GM23338 (cell line): ENCODE results near the gene RNF217. TPM values are rescaled to one million over a fixed set of nuclear protein-coding genes. Genes with fewer than 3 reads are reported as not detected.

ENCODE experiments used
- ATAC-seq: fragments of 200-7000 bp; cut with Tn5 transposase; 3 replicates; pipeline ENCODE4 v1.9.1; 2020
- DNase-seq: peaks from one replicate; pipeline ENCODE4 v3.0.0-alpha.2; 2015; ENCODE audit warnings: low spot score
- H2AFZ ChIP-seq: fragments of 200-600 bp; sonication (generic); 2 replicates; pipeline ENCODE4 v1.8.0; 2016; ENCODE audit warnings: antibody characterized with exemption, mild to moderate bottlenecking, moderate library complexity
- H3F3A ChIP-seq: fragments of 200-600 bp; sonication (generic); replicated peaks from 2 replicates; pipeline ENCODE4 v1.8.0; 2017; ENCODE audit warnings: antibody characterized with exemption, mixed run types, low read depth
- H3K27ac ChIP-seq: fragments of 200-600 bp; sonication (generic); 2 replicates; pipeline ENCODE4 v1.6.1; 2016; ENCODE audit warnings: low read depth
- H3K27me3 ChIP-seq: fragments of 200-600 bp; sonication (generic); 2 replicates; pipeline ENCODE4 v1.8.0; 2016; ENCODE audit warnings: mild to moderate bottlenecking, mixed run types, moderate library complexity; ENCODE audit not compliant: insufficient read depth
- H3K36me3 ChIP-seq: fragments of 200-600 bp; sonication (generic); 2 replicates; pipeline ENCODE4 v1.8.0; 2016; ENCODE audit warnings: mild to moderate bottlenecking; ENCODE audit not compliant: insufficient read depth
- H3K4me1 ChIP-seq: fragments of 200-600 bp; sonication (generic); 2 replicates; pipeline ENCODE4 v1.8.0; 2016; ENCODE audit warnings: mild to moderate bottlenecking, moderate library complexity; ENCODE audit not compliant: insufficient read depth
- H3K4me2 ChIP-seq: fragments of 200-600 bp; sonication (generic); 2 replicates; pipeline ENCODE4 v1.7.1; 2017; ENCODE audit warnings: mixed run types
- H3K4me3 ChIP-seq: fragments of 200-600 bp; sonication (generic); 2 replicates; pipeline ENCODE4 v1.6.1; 2016; ENCODE audit warnings: mixed run types
- H3K79me2 ChIP-seq: fragments of 200-600 bp; sonication (generic); replicated peaks from 2 replicates; pipeline ENCODE4 v1.8.0; 2017; ENCODE audit warnings: mild to moderate bottlenecking; ENCODE audit not compliant: insufficient read depth
- H3K9me2 ChIP-seq: fragments of 200-600 bp; sonication (generic); 2 replicates; pipeline ENCODE4 v1.8.0; 2017; ENCODE audit not compliant: insufficient read depth
- H4K20me1 ChIP-seq: fragments of 200-600 bp; sonication (generic); replicated peaks from 2 replicates; pipeline ENCODE4 v1.8.0; 2017; ENCODE audit warnings: mild to moderate bottlenecking; ENCODE audit not compliant: insufficient read depth
- H3K27ac Mint-ChIP-seq: 2 replicates; pipeline ENCODE4 v1.8.0; 2020; ENCODE audit warnings: inconsistent platforms, mild to moderate bottlenecking, moderate library complexity, mixed read lengths
- H3K27me3 Mint-ChIP-seq: 3 replicates; pipeline ENCODE4 v1.8.0; 2022; ENCODE audit warnings: low read depth, mild to moderate bottlenecking, moderate library complexity, mixed read lengths, inconsistent platforms; ENCODE audit not compliant: insufficient read depth, poor library complexity
- H3K36me3 Mint-ChIP-seq: 3 replicates; pipeline ENCODE4 v1.8.0; 2021; ENCODE audit warnings: low read depth, mild to moderate bottlenecking, inconsistent platforms, moderate library complexity, mixed read lengths
- H3K4me1 Mint-ChIP-seq: 3 replicates; pipeline ENCODE4 v1.8.0; 2020; ENCODE audit warnings: mild to moderate bottlenecking, inconsistent platforms, mixed read lengths
- H3K4me3 Mint-ChIP-seq: 3 replicates; pipeline ENCODE4 v1.8.0; 2021; ENCODE audit warnings: moderate library complexity, mild to moderate bottlenecking, inconsistent platforms, mixed read lengths
- H3K9me3 Mint-ChIP-seq: 3 replicates; pipeline ENCODE4 v1.8.0; 2020; ENCODE audit warnings: moderate library complexity, mild to moderate bottlenecking, inconsistent platforms, mixed read lengths
- CREB1 ChIP-seq: fragments of 250-450 bp; sonication (Bioruptor Pico); IDR thresholded peaks from 2 replicates; pipeline ENCODE4 v1.5.0; 2020; ENCODE audit warnings: low read depth, mild to moderate bottlenecking, moderate library complexity
- NANOG ChIP-seq: IDR thresholded peaks from 2 replicates; pipeline ENCODE4 v1.6.1; 2016; ENCODE audit warnings: antibody characterized with exemption, borderline replicate concordance
- polyA plus RNA-seq: library from polyadenylated mRNA; unstranded; fragments of >200 nt; fragmentation: Nextera tagmentation; extraction: Ambion mirVana; gene quantifications from 2 replicates; pipeline ENCODE4 v1.2.1, GENCODE V29; 2016
- total RNA-seq: library from RNA; depleted of rRNA; stranded (reverse); fragments of >200 nt; shearing (Covaris generic); gene quantifications from 2 replicates; pipeline ENCODE4 v1.2.3, GENCODE V29; 2014
- TF ChIP-seq, protein P1 (sequence below), 2 experiments: fragments of 200-600 bp in 1 of 2; sonication (generic) in 1 of 2; conservative IDR thresholded peaks; 2 replicates each; pipeline versions ENCODE4 v1.5.1 to v1.6.1; 2016 to 2017; ENCODE audit warnings: antibody characterized with exemption in 2 of 2, low read depth in 2 of 2, mild to moderate bottlenecking in 2 of 2, moderate library complexity in 1 of 2
- TF ChIP-seq, protein P2 (sequence below): fragments of 250-450 bp; sonication (Bioruptor Pico); IDR thresholded peaks from 2 replicates; pipeline ENCODE4 v1.5.0; 2020; ENCODE audit warnings: mild to moderate bottlenecking, moderate library complexity

Gene RNF217
- total and polyA plus RNA-seq, 2 experiments from 2014 or later, result 1.7 to 6.2 TPM

DNA sequence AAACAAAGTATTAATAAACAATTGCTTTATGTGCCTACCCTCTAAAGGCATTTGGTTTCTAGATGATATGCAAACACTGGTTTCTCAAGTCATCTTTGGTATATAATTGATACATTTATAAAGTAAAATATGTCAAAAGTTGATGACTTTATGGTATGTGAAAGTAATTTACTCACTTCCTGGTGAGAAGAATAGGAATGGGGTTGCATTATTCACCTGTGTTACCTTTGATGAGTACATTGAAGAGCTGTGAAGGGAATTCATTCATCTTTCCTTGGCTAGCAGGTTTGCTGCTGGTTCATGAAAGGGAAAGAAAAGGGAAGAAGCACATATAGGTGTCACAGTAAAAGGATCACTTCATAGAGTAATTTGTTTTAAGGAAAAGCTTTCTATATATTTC lies 20.4 kb downstream of the RNF217 start:
- ATAC-seq (no peak), DNase-seq (no peak)
- Histone ChIP-seq H3F3A (no peaks in the 10 kb centered on the region), H3K27me3 (no peaks in the 10 kb centered on the region), H3K27ac (no peak overlapping the region), H3K4me1 (no peaks in the 10 kb centered on the region), H3K79me2 (no peaks in the 10 kb centered on the region), H4K20me1 (no peaks in the 10 kb centered on the region), H3K4me3 (no peak overlapping the region), H3K36me3 (no peaks in the 10 kb centered on the region), H2AFZ (no peak overlapping the region), H3K9me2 (no peaks in the 10 kb centered on the region; the same call in 1 of the 2 replicates), H3K4me2 (no peak overlapping the region)
- Mint-ChIP-seq H3K27me3 (no peaks in the 10 kb centered on the region), H3K27ac (no peak overlapping the region), H3K4me1 (peaks cover 5% of the 10 kb centered on the region; the same call in 1 of the 3 replicates), H3K4me3 (no peak overlapping the region), H3K36me3 (peaks cover 30% of the 10 kb centered on the region), H3K9me3 (peaks cover 23% of the 10 kb centered on the region)
- no peak for TF ChIP-seq CREB1
- TF ChIP-seq, protein P1, sequence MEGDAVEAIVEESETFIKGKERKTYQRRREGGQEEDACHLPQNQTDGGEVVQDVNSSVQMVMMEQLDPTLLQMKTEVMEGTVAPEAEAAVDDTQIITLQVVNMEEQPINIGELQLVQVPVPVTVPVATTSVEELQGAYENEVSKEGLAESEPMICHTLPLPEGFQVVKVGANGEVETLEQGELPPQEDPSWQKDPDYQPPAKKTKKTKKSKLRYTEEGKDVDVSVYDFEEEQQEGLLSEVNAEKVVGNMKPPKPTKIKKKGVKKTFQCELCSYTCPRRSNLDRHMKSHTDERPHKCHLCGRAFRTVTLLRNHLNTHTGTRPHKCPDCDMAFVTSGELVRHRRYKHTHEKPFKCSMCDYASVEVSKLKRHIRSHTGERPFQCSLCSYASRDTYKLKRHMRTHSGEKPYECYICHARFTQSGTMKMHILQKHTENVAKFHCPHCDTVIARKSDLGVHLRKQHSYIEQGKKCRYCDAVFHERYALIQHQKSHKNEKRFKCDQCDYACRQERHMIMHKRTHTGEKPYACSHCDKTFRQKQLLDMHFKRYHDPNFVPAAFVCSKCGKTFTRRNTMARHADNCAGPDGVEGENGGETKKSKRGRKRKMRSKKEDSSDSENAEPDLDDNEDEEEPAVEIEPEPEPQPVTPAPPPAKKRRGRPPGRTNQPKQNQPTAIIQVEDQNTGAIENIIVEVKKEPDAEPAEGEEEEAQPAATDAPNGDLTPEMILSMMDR (conservative IDR thresholded peaks at IDR 0.05; ENCODE audit: low read depth in 2 of 2), result no peak
- TF ChIP-seq, protein P2, sequence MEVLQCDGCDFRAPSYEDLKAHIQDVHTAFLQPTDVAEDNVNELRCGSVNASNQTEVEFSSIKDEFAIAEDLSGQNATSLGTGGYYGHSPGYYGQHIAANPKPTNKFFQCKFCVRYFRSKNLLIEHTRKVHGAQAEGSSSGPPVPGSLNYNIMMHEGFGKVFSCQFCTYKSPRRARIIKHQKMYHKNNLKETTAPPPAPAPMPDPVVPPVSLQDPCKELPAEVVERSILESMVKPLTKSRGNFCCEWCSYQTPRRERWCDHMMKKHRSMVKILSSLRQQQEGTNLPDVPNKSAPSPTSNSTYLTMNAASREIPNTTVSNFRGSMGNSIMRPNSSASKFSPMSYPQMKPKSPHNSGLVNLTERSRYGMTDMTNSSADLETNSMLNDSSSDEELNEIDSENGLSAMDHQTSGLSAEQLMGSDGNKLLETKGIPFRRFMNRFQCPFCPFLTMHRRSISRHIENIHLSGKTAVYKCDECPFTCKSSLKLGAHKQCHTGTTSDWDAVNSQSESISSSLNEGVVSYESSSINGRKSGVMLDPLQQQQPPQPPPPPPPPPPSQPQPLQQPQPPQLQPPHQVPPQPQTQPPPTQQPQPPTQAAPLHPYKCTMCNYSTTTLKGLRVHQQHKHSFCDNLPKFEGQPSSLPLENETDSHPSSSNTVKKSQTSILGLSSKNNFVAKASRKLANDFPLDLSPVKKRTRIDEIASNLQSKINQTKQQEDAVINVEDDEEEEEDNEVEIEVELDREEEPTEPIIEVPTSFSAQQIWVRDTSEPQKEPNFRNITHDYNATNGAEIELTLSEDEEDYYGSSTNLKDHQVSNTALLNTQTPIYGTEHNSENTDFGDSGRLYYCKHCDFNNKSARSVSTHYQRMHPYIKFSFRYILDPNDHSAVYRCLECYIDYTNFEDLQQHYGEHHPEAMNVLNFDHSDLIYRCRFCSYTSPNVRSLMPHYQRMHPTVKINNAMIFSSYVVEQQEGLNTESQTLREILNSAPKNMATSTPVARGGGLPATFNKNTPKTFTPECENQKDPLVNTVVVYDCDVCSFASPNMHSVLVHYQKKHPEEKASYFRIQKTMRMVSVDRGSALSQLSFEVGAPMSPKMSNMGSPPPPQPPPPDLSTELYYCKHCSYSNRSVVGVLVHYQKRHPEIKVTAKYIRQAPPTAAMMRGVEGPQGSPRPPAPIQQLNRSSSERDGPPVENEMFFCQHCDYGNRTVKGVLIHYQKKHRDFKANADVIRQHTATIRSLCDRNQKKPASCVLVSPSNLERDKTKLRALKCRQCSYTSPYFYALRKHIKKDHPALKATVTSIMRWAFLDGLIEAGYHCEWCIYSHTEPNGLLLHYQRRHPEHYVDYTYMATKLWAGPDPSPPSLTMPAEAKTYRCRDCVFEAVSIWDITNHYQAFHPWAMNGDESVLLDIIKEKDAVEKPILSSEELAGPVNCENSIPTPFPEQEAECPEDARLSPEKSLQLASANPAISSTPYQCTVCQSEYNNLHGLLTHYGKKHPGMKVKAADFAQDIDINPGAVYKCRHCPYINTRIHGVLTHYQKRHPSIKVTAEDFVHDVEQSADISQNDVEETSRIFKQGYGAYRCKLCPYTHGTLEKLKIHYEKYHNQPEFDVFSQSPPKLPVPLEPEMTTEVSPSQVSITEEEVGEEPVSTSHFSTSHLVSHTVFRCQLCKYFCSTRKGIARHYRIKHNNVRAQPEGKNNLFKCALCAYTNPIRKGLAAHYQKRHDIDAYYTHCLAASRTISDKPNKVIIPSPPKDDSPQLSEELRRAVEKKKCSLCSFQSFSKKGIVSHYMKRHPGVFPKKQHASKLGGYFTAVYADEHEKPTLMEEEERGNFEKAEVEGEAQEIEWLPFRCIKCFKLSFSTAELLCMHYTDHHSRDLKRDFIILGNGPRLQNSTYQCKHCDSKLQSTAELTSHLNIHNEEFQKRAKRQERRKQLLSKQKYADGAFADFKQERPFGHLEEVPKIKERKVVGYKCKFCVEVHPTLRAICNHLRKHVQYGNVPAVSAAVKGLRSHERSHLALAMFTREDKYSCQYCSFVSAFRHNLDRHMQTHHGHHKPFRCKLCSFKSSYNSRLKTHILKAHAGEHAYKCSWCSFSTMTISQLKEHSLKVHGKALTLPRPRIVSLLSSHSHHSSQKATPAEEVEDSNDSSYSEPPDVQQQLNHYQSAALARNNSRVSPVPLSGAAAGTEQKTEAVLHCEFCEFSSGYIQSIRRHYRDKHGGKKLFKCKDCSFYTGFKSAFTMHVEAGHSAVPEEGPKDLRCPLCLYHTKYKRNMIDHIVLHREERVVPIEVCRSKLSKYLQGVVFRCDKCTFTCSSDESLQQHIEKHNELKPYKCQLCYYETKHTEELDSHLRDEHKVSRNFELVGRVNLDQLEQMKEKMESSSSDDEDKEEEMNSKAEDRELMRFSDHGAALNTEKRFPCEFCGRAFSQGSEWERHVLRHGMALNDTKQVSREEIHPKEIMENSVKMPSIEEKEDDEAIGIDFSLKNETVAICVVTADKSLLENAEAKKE (CRISPR knock-in tag), result no peak
- no peak for TF ChIP-seq NANOG
